Retinal pigment epithelial cell (primary cell): ENCODE results near the gene TMEM176A.

Experiments
- DNase-seq: peaks from one replicate; pipeline ENCODE4 v3.0.0-alpha.2; 2010; ENCODE audit warnings: low read depth
- H3K4me3 ChIP-seq: 2 replicates; pipeline ENCODE4 v1.5.1; 2011; ENCODE audit warnings: mild to moderate bottlenecking, low read length, control low read depth, moderate library complexity
- CTCF ChIP-seq: conservative IDR thresholded peaks from 2 replicates; pipeline ENCODE4 v1.5.1; 2011; ENCODE audit warnings: low read depth, low read length, control low read depth, inconsistent platforms

The TMEM176A gene

GRCh38 chr7:150787321-150788281 is 13.0 kb upstream of the TMEM176A start:
- no peak for TF ChIP-seq CTCF
- no peak overlapping the region for H3K4me3 ChIP-seq
- DNase-seq: no peak

GRCh38 chr7:150788474-150789269 is 11.9 kb upstream of the TMEM176A start:
- no peak overlapping the region for H3K4me3 ChIP-seq
- DNase-seq: no peak
- TF ChIP-seq CTCF: no peak

GRCh38 chr7:150790416-150791075 is 10.0 kb upstream of the TMEM176A start:
- no peak for TF ChIP-seq CTCF
- no peak overlapping the region for H3K4me3 ChIP-seq
- DNase-seq: no peak

GRCh38 chr7:150791304-150791703 is 9.3 kb upstream of the TMEM176A start:
- no peak for DNase-seq
- no peak for TF ChIP-seq CTCF
- no peak overlapping the region for H3K4me3 ChIP-seq

GRCh38 chr7:150791746-150792452 is 8.7 kb upstream of the TMEM176A start:
- no peak overlapping the region for H3K4me3 ChIP-seq
- no peak for TF ChIP-seq CTCF
- no peak for DNase-seq

GRCh38 chr7:150793569-150794238 is 6.9 kb upstream of the TMEM176A start:
- DNase-seq: no peak
- TF ChIP-seq CTCF: no peak

More at GRCh38 chr7:150793569-150794238, 6.9 kb upstream of the TMEM176A start:
- H3K4me3 ChIP-seq: no peak overlapping the region
